ENCODE results near the gene SLC2A13. TPM values are rescaled to one million over a fixed set of nuclear protein-coding genes. Genes with fewer than 3 reads are reported as not detected.

The SLC2A13 gene
- total RNA-seq, 1 experiment from 2014 or later: 1.6 TPM

GRCh38 chr12:40099423-40099853 is 6.4 kb downstream of the SLC2A13 start:
- Histone ChIP-seq H3K4me2 (no peak overlapping the region), H3F3A (ENCODE audit: insufficient read depth, low read depth) (no peaks in the 10 kb centered on the region), H4K20me1 (ENCODE audit: insufficient read depth) (no peaks in the 10 kb centered on the region), H3K4me3 (no peak overlapping the region), H3K9me3 (ENCODE audit: insufficient read depth, low read depth) (no peaks in the 10 kb centered on the region), H3K9me2 (ENCODE audit: insufficient read depth) (no peaks in the 10 kb centered on the region), H3K4me1 (replicated peaks; ENCODE audit: insufficient read depth) (peaks cover 3% of the 10 kb centered on the region; the same call in 1 of the 2 replicates), H3K36me3 (ENCODE audit: low read depth) (no peaks in the 10 kb centered on the region), H2AFZ (0 out of 2 replicates have a peak overlapping the region, but pooled peaks have one; percentile 18), H3K27ac (no peak overlapping the region), H3K27me3 (ENCODE audit: insufficient read depth, low read depth) (no peaks in the 10 kb centered on the region), H3K79me2 (ENCODE audit: low read depth) (no peaks in the 10 kb centered on the region)
- TF ChIP-seq CTCF (conservative IDR thresholded peaks at IDR 0.05) (no peak), EZH2 (IDR thresholded peaks at IDR 0.05; ENCODE audit: low read depth) (no peak)
- no peak for DNase-seq
- intact Hi-C loops (cut with micrococcal nuclease; ENCODE audit: unreplicated experiment): no loop called here
- CTCF ChIA-PET: no interaction called here
- no TSS peak for BruUV-seq (replicated peaks)
- POLR2A ChIA-PET (ENCODE audit: unreplicated experiment): interaction anchor here (0.7 kb wide), 1 partner anchor 296 kb away, joined by 11 read pairs; no protein-coding TSS in a partner anchor

- Histone ChIP-seq H3K4me1 (replicated peaks; ENCODE audit: insufficient read depth) (no peaks in the 10 kb centered on the region), H3K9me3 (ENCODE audit: insufficient read depth, low read depth) (no peaks in the 10 kb centered on the region), H3K79me2 (ENCODE audit: low read depth) (no peaks in the 10 kb centered on the region), H3K4me3 (no peak overlapping the region), H3K4me2 (no peak overlapping the region), H3K27me3 (ENCODE audit: insufficient read depth, low read depth) (no peaks in the 10 kb centered on the region), H3K27ac (no peak overlapping the region), H3K36me3 (ENCODE audit: low read depth) (no peaks in the 10 kb centered on the region), H3K9me2 (ENCODE audit: insufficient read depth) (no peaks in the 10 kb centered on the region), H4K20me1 (ENCODE audit: insufficient read depth) (no peaks in the 10 kb centered on the region), H2AFZ (0 out of 2 replicates have a peak overlapping the region, but pooled peaks have one; percentile 18), H3F3A (ENCODE audit: insufficient read depth, low read depth) (no peaks in the 10 kb centered on the region)
- no peak for DNase-seq
- POLR2A ChIA-PET (ENCODE audit: unreplicated experiment): no interaction called here
- no TSS peak for BruUV-seq (replicated peaks)
- intact Hi-C loops (cut with micrococcal nuclease; ENCODE audit: unreplicated experiment): no loop called here
- TF ChIP-seq CTCF (conservative IDR thresholded peaks at IDR 0.05) (no peak), EZH2 (IDR thresholded peaks at IDR 0.05; ENCODE audit: low read depth) (no peak)
- CTCF ChIA-PET: no interaction called here
Measured at GRCh38 chr12:40098406-40099145, 7.3 kb downstream of the SLC2A13 start.

GRCh38 chr12:40093512-40093911 is 12.4 kb downstream of the SLC2A13 start:
- DNase-seq: no peak
- Histone ChIP-seq H4K20me1 (ENCODE audit: insufficient read depth) (no peaks in the 10 kb centered on the region), H3F3A (ENCODE audit: insufficient read depth, low read depth) (no peaks in the 10 kb centered on the region), H2AFZ (no peak overlapping the region), H3K27me3 (ENCODE audit: insufficient read depth, low read depth) (no peaks in the 10 kb centered on the region), H3K4me3 (no peak overlapping the region), H3K27ac (no peak overlapping the region), H3K9me2 (ENCODE audit: insufficient read depth) (no peaks in the 10 kb centered on the region), H3K4me1 (replicated peaks; ENCODE audit: insufficient read depth) (no peaks in the 10 kb centered on the region), H3K4me2 (no peak overlapping the region), H3K9me3 (ENCODE audit: insufficient read depth, low read depth) (no peaks in the 10 kb centered on the region), H3K79me2 (ENCODE audit: low read depth) (no peaks in the 10 kb centered on the region), H3K36me3 (ENCODE audit: low read depth) (no peaks in the 10 kb centered on the region)
- ChIA-PET CTCF (no interaction called here), POLR2A (ENCODE audit: unreplicated experiment) (no interaction called here)
- TF ChIP-seq EZH2 (IDR thresholded peaks at IDR 0.05; ENCODE audit: low read depth): no peak
- no peak for TF ChIP-seq CTCF (conservative IDR thresholded peaks at IDR 0.05)
- intact Hi-C loops (cut with micrococcal nuclease; ENCODE audit: unreplicated experiment): no loop called here
- no TSS peak for BruUV-seq (replicated peaks)
